PC-3 (cell line): Measurements from ENCODE around the gene ARPC4. TPM values are rescaled to one million over a fixed set of nuclear protein-coding genes. Genes with fewer than 3 reads are reported as not detected.

Source experiments
- ATAC-seq: fragments of 200-7000 bp; cut with Tn5 transposase; 2 replicates; pipeline ENCODE4 v1.9.1; 2020; ENCODE audit warnings: mild to moderate bottlenecking, moderate library complexity
- BruUV-seq: library from RNA; stranded (reverse); fragments of 400-500 nt; replicated peaks from 2 replicates; lab custom pipeline; 2021; lab: Mats Ljungman, UMichigan
- CTCF ChIA-PET: fragments of 300-600 bp; sonication (Branson Sonifier 250); formaldehyde crosslinking; loops from one replicate; lab custom pipeline; 2022; ENCODE audit warnings: antibody characterized with exemption; lab: Charles Lee
- POLR2A ChIA-PET: fragments of 300-600 bp; sonication (Branson Sonifier 250); formaldehyde crosslinking; loops from one replicate; lab custom pipeline; 2022; ENCODE audit warnings: antibody characterized with exemption; ENCODE audit not compliant: unreplicated experiment; lab: Charles Lee
- DNase-seq: peaks from one replicate; pipeline ENCODE4 v3.0.0-alpha.2; 2015
- H2AFZ ChIP-seq: fragments of 300-600 bp; sonication (generic); 2 replicates; pipeline ENCODE4 v1.6.0; 2016; ENCODE audit warnings: antibody characterized with exemption, low read length
- H3F3A ChIP-seq: fragments of 300-600 bp; sonication (generic); one replicate; pipeline ENCODE4 v1.6.0; 2017; ENCODE audit warnings: antibody characterized with exemption, low read length, control low read depth, mild to moderate bottlenecking; ENCODE audit not compliant: unreplicated experiment
- H3K27ac ChIP-seq: fragments of 300-600 bp; sonication (generic); 2 replicates; pipeline ENCODE4 v1.5.1; 2016; ENCODE audit warnings: mild to moderate bottlenecking, low read length
- H3K27me3 ChIP-seq: fragments of 300-600 bp; sonication (generic); 2 replicates; pipeline ENCODE4 v1.6.1; 2016; ENCODE audit warnings: low read length, mixed read lengths
- H3K36me3 ChIP-seq: fragments of 300-600 bp; sonication (generic); 2 replicates; pipeline ENCODE4 v1.6.1; 2016; ENCODE audit warnings: low read depth, mixed run types, low read length, mixed read lengths
- H3K4me1 ChIP-seq: fragments of 300-600 bp; sonication (generic); 2 replicates; pipeline ENCODE4 v1.5.1; 2016; ENCODE audit warnings: low read length; ENCODE audit not compliant: insufficient read depth
- H3K4me2 ChIP-seq: fragments of 300-600 bp; sonication (generic); 2 replicates; pipeline ENCODE4 v1.6.0; 2016; ENCODE audit warnings: low read length
- H3K4me3 ChIP-seq: fragments of 300-600 bp; sonication (generic); 2 replicates; pipeline ENCODE4 v1.5.1; 2016; ENCODE audit warnings: mild to moderate bottlenecking, low read length, mixed read lengths
- H3K79me2 ChIP-seq: fragments of 300-600 bp; sonication (generic); 2 replicates; pipeline ENCODE4 v1.6.1; 2017; ENCODE audit warnings: low read length, mixed read lengths
- H3K9ac ChIP-seq: fragments of 300-600 bp; sonication (generic); 2 replicates; pipeline ENCODE4 v1.6.0; 2016; ENCODE audit warnings: mild to moderate bottlenecking, low read length
- H3K9me2 ChIP-seq: fragments of 300-600 bp; sonication (generic); replicated peaks from 2 replicates; pipeline ENCODE4 v1.6.1; 2016; ENCODE audit warnings: mixed run types, low read length, mixed read lengths
- H3K9me3 ChIP-seq: fragments of 300-600 bp; sonication (generic); 2 replicates; pipeline ENCODE4 v1.6.1; 2016; ENCODE audit warnings: low read length, mixed read lengths
- H4K20me1 ChIP-seq: fragments of 300-600 bp; sonication (generic); 2 replicates; pipeline ENCODE4 v1.6.1; 2016; ENCODE audit warnings: low read length, mixed read lengths
- CTCF ChIP-seq: fragments of 300-600 bp; sonication (generic); conservative IDR thresholded peaks from 2 replicates; pipeline ENCODE4 v1.5.1; 2017; ENCODE audit warnings: antibody characterized with exemption, low read depth, mild to moderate bottlenecking, low read length
- EZH2 ChIP-seq: fragments of 300-600 bp; sonication (generic); IDR thresholded peaks from one replicate; pipeline ENCODE4 v1.6.1; 2017; ENCODE audit warnings: antibody characterized with exemption, mild to moderate bottlenecking, low read length; ENCODE audit not compliant: unreplicated experiment
- EZH2phosphoT487 ChIP-seq: fragments of 300-600 bp; sonication (generic); IDR thresholded peaks from 2 replicates; pipeline ENCODE4 v1.6.1; 2018; ENCODE audit warnings: mild to moderate bottlenecking, antibody characterized with exemption, low read length, borderline replicate concordance
- intact Hi-C: fragments of 100-400 bp; cut with micrococcal nuclease; formaldehyde crosslinking; loops from 2 replicates; pipeline ENCODE4 v1.9.0; 2023
- total RNA-seq: library from RNA; depleted of rRNA; stranded (reverse); fragments of >200 nt; gene quantifications from 2 replicates; pipeline ENCODE4 v1.2.3, GENCODE V29; 2014

Gene ARPC4
- total RNA-seq, 1 experiment from 2014 or later: 223 TPM

- H3K9me2 ChIP-seq: no peaks in the 10 kb centered on the region
- peaks cover 10% of the 10 kb centered on the region; the same call in 1 of the 2 replicates for H3K36me3 ChIP-seq
- H3K4me2 ChIP-seq: no peak overlapping the region
- no TSS peak for BruUV-seq
- H3F3A ChIP-seq: no peaks in the 10 kb centered on the region
- intact Hi-C loops: no loop called here
- TF ChIP-seq EZH2phosphoT487: no peak
- TF ChIP-seq EZH2: no peak
- no peak for TF ChIP-seq CTCF
- ChIA-PET CTCF (no interaction called here), POLR2A (no interaction called here)
- H4K20me1 ChIP-seq: no peaks in the 10 kb centered on the region
- no peak overlapping the region for H3K27ac ChIP-seq
- DNase-seq (no peak), ATAC-seq (no peak)
- no peak overlapping the region for H3K4me3 ChIP-seq
- no peaks in the 10 kb centered on the region for H3K4me1 ChIP-seq
- H3K27me3 ChIP-seq: no peaks in the 10 kb centered on the region
- H3K9ac ChIP-seq: no peak overlapping the region
- no peak overlapping the region for H2AFZ ChIP-seq
- no peaks in the 10 kb centered on the region for H3K79me2 ChIP-seq
- H3K9me3 ChIP-seq: no peaks in the 10 kb centered on the region
Observed at GRCh38 chr3:9783954-9784353, 8.9 kb upstream of the ARPC4 start.

- Histone ChIP-seq H3K27ac (no peak overlapping the region), H3K4me1 (no peaks in the 10 kb centered on the region), H3K79me2 (no peaks in the 10 kb centered on the region), H3K4me3 (no peak overlapping the region), H3K4me2 (no peak overlapping the region), H4K20me1 (no peaks in the 10 kb centered on the region), H3K36me3 (peaks cover 10% of the 10 kb centered on the region; the same call in 1 of the 2 replicates), H3K9me2 (no peaks in the 10 kb centered on the region), H3F3A (no peaks in the 10 kb centered on the region), H3K27me3 (no peaks in the 10 kb centered on the region), H3K9me3 (no peaks in the 10 kb centered on the region), H3K9ac (no peak overlapping the region), H2AFZ (no peak overlapping the region)
- ChIA-PET CTCF (no interaction called here), POLR2A (no interaction called here)
- TF ChIP-seq EZH2 (no peak), CTCF (no peak), EZH2phosphoT487 (no peak)
- intact Hi-C loops: no loop called here
- BruUV-seq: no TSS peak
- DNase-seq (no peak), ATAC-seq (no peak)
Observed at GRCh38 chr3:9784965-9785364, 7.9 kb upstream of the ARPC4 start.

GRCh38 chr3:9785602-9786001, 7.3 kb upstream of the ARPC4 start:
- TF ChIP-seq EZH2phosphoT487 (no peak), CTCF (no peak)
- H3K4me3 ChIP-seq: no peak overlapping the region
- H3K9me2 ChIP-seq: no peaks in the 10 kb centered on the region
- DNase-seq: no peak
- BruUV-seq: no TSS peak
- no peak overlapping the region for H3K9ac ChIP-seq
- H2AFZ ChIP-seq: no peak overlapping the region
- no peak overlapping the region for H3K4me2 ChIP-seq
- no peaks in the 10 kb centered on the region for H3F3A ChIP-seq
- no peaks in the 10 kb centered on the region for H3K9me3 ChIP-seq
- peaks cover 10% of the 10 kb centered on the region; the same call in 1 of the 2 replicates for H3K36me3 ChIP-seq
- H4K20me1 ChIP-seq: no peaks in the 10 kb centered on the region
- no peaks in the 10 kb centered on the region for H3K4me1 ChIP-seq
- intact Hi-C loops: no loop called here
- CTCF ChIA-PET: no interaction called here
- no peak overlapping the region for H3K27ac ChIP-seq
- no peak for ATAC-seq
- H3K27me3 ChIP-seq: no peaks in the 10 kb centered on the region
- no peaks in the 10 kb centered on the region for H3K79me2 ChIP-seq
- POLR2A ChIA-PET: no interaction called here
